Endothelial cell of umbilical vein (primary cell): ENCODE results near the gene ERMAP.

Experiments
- EZH2 ChIP-seq: IDR thresholded peaks from 2 replicates; pipeline ENCODE4 v1.6.1; 2012; ENCODE audit warnings: borderline replicate concordance, low read depth, mild to moderate bottlenecking, moderate library complexity, low read length, inconsistent platforms; ENCODE audit not compliant: severe bottlenecking
- POLR2A ChIP-seq: IDR thresholded peaks from 2 replicates; pipeline ENCODE4 v1.6.1; 2012; ENCODE audit warnings: low read depth, mild to moderate bottlenecking, control low read depth, low read length
- POLR2AphosphoS5 ChIP-seq: IDR thresholded peaks from 2 replicates; pipeline ENCODE4 v1.6.1; 2012; ENCODE audit warnings: low read depth, mild to moderate bottlenecking, control low read depth, low read length, moderate library complexity; ENCODE audit not compliant: insufficient read depth
- TF ChIP-seq, protein P1 (sequence below), 2 donors: IDR thresholded peaks; 1 replicate in 1 of 2; 2 replicates in 1 of 2; pipeline ENCODE4 v1.5.1; 2011; ENCODE audit warnings: low read length in 2 of 2, mild to moderate bottlenecking in 2 of 2, moderate library complexity in 2 of 2, control low read depth in 1 of 2, inconsistent platforms in 1 of 2, low read depth in 1 of 2; ENCODE audit not compliant: insufficient read depth in 1 of 2; ENCODE audit errors: extremely low read depth in 1 of 2

- TF ChIP-seq, protein P1, sequence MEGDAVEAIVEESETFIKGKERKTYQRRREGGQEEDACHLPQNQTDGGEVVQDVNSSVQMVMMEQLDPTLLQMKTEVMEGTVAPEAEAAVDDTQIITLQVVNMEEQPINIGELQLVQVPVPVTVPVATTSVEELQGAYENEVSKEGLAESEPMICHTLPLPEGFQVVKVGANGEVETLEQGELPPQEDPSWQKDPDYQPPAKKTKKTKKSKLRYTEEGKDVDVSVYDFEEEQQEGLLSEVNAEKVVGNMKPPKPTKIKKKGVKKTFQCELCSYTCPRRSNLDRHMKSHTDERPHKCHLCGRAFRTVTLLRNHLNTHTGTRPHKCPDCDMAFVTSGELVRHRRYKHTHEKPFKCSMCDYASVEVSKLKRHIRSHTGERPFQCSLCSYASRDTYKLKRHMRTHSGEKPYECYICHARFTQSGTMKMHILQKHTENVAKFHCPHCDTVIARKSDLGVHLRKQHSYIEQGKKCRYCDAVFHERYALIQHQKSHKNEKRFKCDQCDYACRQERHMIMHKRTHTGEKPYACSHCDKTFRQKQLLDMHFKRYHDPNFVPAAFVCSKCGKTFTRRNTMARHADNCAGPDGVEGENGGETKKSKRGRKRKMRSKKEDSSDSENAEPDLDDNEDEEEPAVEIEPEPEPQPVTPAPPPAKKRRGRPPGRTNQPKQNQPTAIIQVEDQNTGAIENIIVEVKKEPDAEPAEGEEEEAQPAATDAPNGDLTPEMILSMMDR (IDR thresholded peaks at IDR 0.05; ENCODE audit: extremely low read depth in 1 of 2, insufficient read depth in 1 of 2, low read depth in 1 of 2, low read length in 2 of 2): no peak
- TF ChIP-seq POLR2A (no peak), POLR2AphosphoS5 (no peak), EZH2 (no peak)
These were observed 41.9 kb upstream of the ERMAP start for GRCh38 chr1:42774928-42775526.
